AG04449 (cell line): Measurements from ENCODE around the gene DGCR2.
"Not testable (repeated sequence)": the region's sequence is repeated elsewhere in the genome, so short reads cannot be mapped to it uniquely, and the experiment has no call there.

ENCODE experiments used
- CTCF ChIA-PET: fragments of 350-600 bp; formaldehyde crosslinking; extraction: SDS; loops from one replicate; lab custom pipeline; 2021; ENCODE audit warnings: antibody characterized with exemption; lab: Yijun Ruan, JAX
- POLR2A ChIA-PET: fragments of 400-600, 350-600 bp; formaldehyde crosslinking; extraction: SDS; loops from one replicate; lab custom pipeline; 2020; ENCODE audit warnings: antibody characterized with exemption, inconsistent platforms; lab: Yijun Ruan, JAX
- DNase-seq: peaks from one replicate; pipeline ENCODE4 v3.0.0-alpha.2; 2010; ENCODE audit warnings: low read depth, low spot score
- H3K4me3 ChIP-seq: 2 replicates; pipeline ENCODE4 v1.5.1; 2011; ENCODE audit warnings: low read depth, mild to moderate bottlenecking, control low read depth, low read length
- CTCF ChIP-seq: IDR thresholded peaks from one replicate; pipeline ENCODE4 v1.5.1; 2011; ENCODE audit warnings: mild to moderate bottlenecking, moderate library complexity, low read length, control low read depth, inconsistent platforms; ENCODE audit not compliant: insufficient read depth; ENCODE audit errors: missing control alignments

The DGCR2 gene

GRCh38 chr22:19086896-19087295 lies 35.3 kb downstream of the DGCR2 start:
- ChIA-PET POLR2A (no interaction called here), CTCF (interaction anchor here (2.1 kb wide), 1 partner anchor 10 kb away, joined by 8 read pairs; no protein-coding TSS in a partner anchor)
- TF ChIP-seq CTCF = no peak
- no peak for DNase-seq
- H3K4me3 ChIP-seq = no peak overlapping the region

- ChIA-PET POLR2A (no interaction called here), CTCF (interaction anchor here (0.7 to 2.3 kb wide), 4 partner anchors 10 to 24 kb away, joined by 3 to 9 read pairs (median 6); no protein-coding TSS in a partner anchor)
- no peak overlapping the region for H3K4me3 ChIP-seq
- no peak for DNase-seq
- TF ChIP-seq CTCF = no peak
Observed at GRCh38 chr22:19086417-19086816, 35.8 kb downstream of the DGCR2 start.

GRCh38 chr22:19085233-19085718 lies 36.9 kb downstream of the DGCR2 start:
- peak; percentile 45 for TF ChIP-seq CTCF
- no peak for DNase-seq
- POLR2A ChIA-PET = no interaction called here
- CTCF ChIA-PET = interaction anchor here (0.9 to 2.3 kb wide), 6 partner anchors 8 to 26 kb away, joined by 3 to 9 read pairs (median 5); no protein-coding TSS in a partner anchor
- H3K4me3 ChIP-seq = no peak overlapping the region

- H3K4me3 ChIP-seq, DNase-seq, POLR2A ChIA-PET: not testable (repeated sequence)
- CTCF ChIA-PET = interaction anchor here (1.0 to 2.3 kb wide), 5 partner anchors 8 to 26 kb away, joined by 4 to 9 read pairs (median 5); no protein-coding TSS in a partner anchor
Observed at GRCh38 chr22:19084586-19084985, 37.6 kb downstream of the DGCR2 start.

GRCh38 chr22:19084126-19084525 lies 38.1 kb downstream of the DGCR2 start:
- CTCF ChIA-PET, H3K4me3 ChIP-seq, POLR2A ChIA-PET, DNase-seq: not testable (repeated sequence)

- ChIA-PET CTCF (no interaction called here), POLR2A (no interaction called here)
- no peak overlapping the region for H3K4me3 ChIP-seq
- no peak for TF ChIP-seq CTCF
- DNase-seq = no peak
Observed at GRCh38 chr22:19082793-19083192, 39.4 kb downstream of the DGCR2 start.

GRCh38 chr22:19082101-19082500 lies 40.1 kb downstream of the DGCR2 start:
- H3K4me3 ChIP-seq = no peak overlapping the region
- POLR2A ChIA-PET = no interaction called here
- TF ChIP-seq CTCF = no peak
- no peak for DNase-seq
- CTCF ChIA-PET = no interaction called here
